RWPE1 (cell line): ENCODE results near the gene CAMK1D.

Experiments
- CTCF ChIA-PET: fragments of 350-600 bp; sonication (Branson Sonifier 250); formaldehyde crosslinking; extraction: SDS; loops from one replicate; lab custom pipeline; 2021; lab: Yijun Ruan, JAX
- POLR2A ChIA-PET: fragments of 400-600 bp; formaldehyde crosslinking; extraction: SDS; loops from one replicate; lab custom pipeline; 2020; ENCODE audit warnings: antibody characterized with exemption; ENCODE audit not compliant: low non-redundant PET; lab: Yijun Ruan, JAX
- DNase-seq: peaks from one replicate; pipeline ENCODE4 v3.0.0; 2012; ENCODE audit warnings: low spot score
- H3K27ac ChIP-seq: fragments of 450-650 bp; 2 replicates; pipeline ENCODE4 v1.5.1; 2017
- TF ChIP-seq, protein P1 (sequence below): fragments of 450-650 bp; conservative IDR thresholded peaks from 2 replicates; pipeline ENCODE4 v1.5.1; 2017; ENCODE audit warnings: low read depth, mild to moderate bottlenecking

The CAMK1D gene

DNA sequence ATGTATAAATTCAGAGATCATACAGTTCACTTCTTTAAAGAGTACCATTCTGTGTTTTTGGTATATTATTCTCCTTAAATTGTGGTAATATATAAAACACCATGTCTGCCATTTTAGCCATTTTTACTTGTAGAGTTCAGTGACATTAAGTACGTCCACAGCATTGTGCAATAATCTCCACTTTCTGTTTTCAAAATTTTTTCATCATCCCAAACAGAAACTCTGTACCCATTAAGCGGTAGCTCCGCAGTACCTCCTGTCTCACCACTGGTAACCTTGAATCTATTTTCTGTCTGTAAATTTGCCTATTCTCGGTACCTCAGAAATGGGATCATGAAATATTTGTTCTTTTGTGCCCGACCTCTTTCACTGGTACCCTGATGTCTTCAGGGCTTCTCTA is 60.3 kb downstream of the CAMK1D start:
- no peak overlapping the region for H3K27ac ChIP-seq
- CTCF ChIA-PET: no interaction called here
- TF ChIP-seq, protein P1, sequence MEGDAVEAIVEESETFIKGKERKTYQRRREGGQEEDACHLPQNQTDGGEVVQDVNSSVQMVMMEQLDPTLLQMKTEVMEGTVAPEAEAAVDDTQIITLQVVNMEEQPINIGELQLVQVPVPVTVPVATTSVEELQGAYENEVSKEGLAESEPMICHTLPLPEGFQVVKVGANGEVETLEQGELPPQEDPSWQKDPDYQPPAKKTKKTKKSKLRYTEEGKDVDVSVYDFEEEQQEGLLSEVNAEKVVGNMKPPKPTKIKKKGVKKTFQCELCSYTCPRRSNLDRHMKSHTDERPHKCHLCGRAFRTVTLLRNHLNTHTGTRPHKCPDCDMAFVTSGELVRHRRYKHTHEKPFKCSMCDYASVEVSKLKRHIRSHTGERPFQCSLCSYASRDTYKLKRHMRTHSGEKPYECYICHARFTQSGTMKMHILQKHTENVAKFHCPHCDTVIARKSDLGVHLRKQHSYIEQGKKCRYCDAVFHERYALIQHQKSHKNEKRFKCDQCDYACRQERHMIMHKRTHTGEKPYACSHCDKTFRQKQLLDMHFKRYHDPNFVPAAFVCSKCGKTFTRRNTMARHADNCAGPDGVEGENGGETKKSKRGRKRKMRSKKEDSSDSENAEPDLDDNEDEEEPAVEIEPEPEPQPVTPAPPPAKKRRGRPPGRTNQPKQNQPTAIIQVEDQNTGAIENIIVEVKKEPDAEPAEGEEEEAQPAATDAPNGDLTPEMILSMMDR: no peak
- no peak for DNase-seq
- POLR2A ChIA-PET: no interaction called here

DNA sequence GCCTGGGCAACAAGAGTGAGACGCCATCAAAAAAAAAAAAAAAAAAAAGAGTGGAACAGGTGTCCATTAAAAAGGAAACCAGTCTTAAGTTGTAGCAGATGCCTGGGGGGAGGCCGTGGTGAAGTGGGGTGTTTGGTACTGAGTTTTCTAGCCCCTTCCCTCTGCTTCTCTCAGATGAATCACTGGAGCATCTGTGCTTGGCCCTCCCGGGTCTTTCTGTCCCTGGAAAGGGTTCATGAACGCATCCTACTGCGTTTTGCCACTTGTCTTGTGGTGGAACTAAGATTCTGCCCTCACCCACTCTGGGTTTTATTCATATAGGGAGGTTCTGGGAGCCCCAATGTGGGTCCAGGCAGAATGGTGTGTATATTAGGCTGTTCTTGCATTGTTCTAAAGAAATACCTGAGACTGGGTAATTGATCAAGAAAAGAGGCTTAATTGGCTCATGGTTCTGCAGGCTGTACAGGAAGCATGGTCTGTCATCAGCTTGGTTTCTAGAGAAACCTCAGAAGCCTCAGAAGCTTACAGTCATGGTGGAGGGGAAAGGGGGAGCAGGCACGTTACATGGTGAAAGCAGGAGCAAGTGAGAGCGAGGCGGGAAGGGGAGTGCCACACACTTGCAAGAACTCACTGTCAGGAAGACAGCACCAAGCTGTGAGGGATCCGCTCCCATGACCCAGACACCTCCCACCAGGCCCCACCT is 63.5 kb downstream of the CAMK1D start:
- no peak for DNase-seq
- CTCF ChIA-PET: no interaction called here
- no peak overlapping the region for H3K27ac ChIP-seq
- TF ChIP-seq, protein P1: no peak
- POLR2A ChIA-PET: no interaction called here

DNA sequence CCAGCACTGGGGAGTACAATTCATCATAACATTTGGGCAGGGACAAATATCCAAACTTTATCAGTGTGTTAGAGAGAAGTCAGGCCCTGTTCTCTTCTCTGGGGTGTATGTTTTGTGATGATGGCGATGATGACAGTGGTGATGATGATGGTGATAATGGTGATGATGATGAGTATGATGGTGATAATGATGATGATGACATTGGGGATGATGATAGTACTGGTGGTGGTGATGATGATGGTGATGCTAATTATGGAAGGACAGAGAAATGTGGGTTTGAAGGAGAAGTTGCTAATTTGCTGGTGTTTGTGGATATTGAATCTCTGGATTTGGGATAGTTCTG is 64.0 kb downstream of the CAMK1D start:
- no peak overlapping the region for H3K27ac ChIP-seq
- ChIA-PET POLR2A (no interaction called here), CTCF (interaction anchor here (1.0 kb wide), 1 partner anchor 9 kb away, joined by 4 read pairs; no protein-coding TSS in a partner anchor)
- TF ChIP-seq, protein P1: no peak
- no peak for DNase-seq

DNA sequence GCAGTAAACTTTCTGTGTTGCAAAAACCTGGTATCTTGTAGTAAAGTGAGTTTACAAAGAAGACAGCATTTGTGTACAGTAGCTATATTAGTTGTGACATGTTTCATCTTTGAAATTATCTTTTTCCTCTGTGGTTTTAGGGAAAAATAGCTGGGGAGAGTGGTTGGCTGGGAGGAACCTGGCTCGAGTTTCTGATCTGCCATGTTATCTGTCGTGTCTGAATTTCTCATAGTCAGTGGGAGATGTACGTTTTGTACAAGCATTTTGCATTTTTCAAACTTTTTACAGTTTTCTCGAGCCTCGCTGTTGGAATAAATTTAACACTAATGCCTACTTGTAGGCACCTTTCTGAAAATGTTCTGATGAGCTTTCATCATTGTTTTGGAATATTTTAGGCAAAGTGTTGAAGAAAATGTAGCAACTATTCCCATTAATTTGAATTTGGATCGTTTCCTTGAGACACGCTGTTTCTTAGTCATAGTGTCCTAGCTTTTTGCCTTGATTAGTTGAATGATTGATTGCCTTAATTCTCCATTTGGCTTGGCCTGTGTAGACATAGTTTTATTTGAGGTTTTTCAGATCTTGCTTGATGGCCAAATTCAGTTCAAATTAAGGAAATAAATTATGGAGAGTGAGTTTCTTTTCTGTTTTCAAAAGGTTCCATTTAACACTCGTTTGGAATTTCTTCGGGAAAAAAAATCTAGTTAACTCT is 65.1 kb downstream of the CAMK1D start:
- CTCF ChIA-PET: interaction anchor here (0.8 to 1.0 kb wide), 2 partner anchors 10 to 173 kb away, joined by 3 to 4 read pairs; no protein-coding TSS in a partner anchor
- no peak overlapping the region for H3K27ac ChIP-seq
- no peak for DNase-seq
- TF ChIP-seq, protein P1: no peak
- POLR2A ChIA-PET: no interaction called here

DNA sequence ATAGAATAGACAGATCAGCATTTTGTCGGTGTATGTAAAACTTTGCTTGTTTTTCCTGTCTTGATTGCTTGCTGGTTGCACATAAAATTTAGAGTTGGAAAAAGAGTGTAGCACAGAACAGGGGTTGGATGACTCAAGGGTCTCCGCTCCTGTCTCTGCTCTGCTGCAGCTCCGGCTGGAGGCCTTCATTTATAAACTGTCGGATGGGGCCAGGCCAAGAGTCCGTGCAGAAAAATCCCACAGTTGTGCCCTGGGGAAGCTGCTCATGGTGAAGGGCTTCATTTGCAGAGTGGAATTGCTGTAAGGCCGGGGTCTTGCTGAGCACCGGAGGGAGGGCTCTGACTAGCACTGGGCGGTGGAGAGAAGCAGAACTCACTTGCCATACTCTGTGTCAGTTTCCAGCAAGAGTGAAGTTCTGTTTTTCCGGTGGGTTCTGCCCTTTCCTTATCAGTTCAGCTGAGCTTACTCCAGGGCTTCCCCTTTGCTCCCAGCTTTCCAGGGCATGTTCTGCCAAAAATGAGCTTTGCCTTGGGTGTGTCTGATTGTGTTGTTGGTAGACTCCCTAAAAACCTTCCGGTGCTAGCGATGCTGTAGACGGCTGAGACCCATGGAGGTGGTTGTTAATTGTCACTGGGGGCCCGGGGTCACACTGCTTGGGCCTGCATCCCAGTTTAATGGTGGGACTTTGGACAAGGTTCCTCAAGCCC is 67.2 kb downstream of the CAMK1D start:
- TF ChIP-seq, protein P1: no peak
- H3K27ac ChIP-seq: no peak overlapping the region
- POLR2A ChIA-PET: no interaction called here
- no peak for DNase-seq
- CTCF ChIA-PET: no interaction called here

DNA sequence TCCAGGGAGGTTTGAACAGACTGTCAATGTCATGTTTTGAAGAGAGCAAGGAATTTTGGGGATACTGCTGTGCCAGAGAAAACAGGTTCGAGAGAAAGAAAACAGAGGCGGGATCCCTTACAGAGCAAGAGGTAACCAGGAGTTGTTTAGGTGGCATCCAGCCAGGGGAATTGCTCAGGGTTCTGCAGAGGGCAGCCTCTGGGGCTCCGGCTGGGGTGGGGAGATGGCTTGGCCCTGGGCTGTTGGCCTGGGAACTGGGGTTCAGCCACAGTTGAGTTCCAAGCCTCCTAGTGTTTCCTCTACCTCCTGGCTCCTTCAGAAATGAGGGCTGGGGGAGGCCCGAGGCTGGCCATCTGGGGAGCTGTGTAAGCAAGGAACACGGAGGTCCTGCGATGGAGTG is 68.0 kb downstream of the CAMK1D start:
- POLR2A ChIA-PET: interaction anchor here (0.7 kb wide), 1 partner anchor 64 kb away, joined by 7 read pairs; no protein-coding TSS in a partner anchor
- no peak overlapping the region for H3K27ac ChIP-seq
- TF ChIP-seq, protein P1: no peak
- DNase-seq: no peak
- CTCF ChIA-PET: no interaction called here
